ENCODE data around the gene CHST15.

CHST15 gene

GRCh38 chr10:124092860-124093773, at the start of gene CHST15:
Gene CHST15, minus strand, starts transcription at chr10:124093598. Its CDS starts 47,386 bp downstream, at chr10:124046212.
- DNase-seq (ENCODE audit: low read depth) = no peak
- TF ChIP-seq CTCF (IDR thresholded peaks at IDR 0.05; ENCODE audit: low read depth, low read length, missing control alignments) = no peak
- peak within 1 kb of the TSS; percentile 48 for H3K4me3 ChIP-seq (ENCODE audit: low read depth, low read length)

GRCh38 chr10:124142960-124143359, 49.6 kb upstream of the CHST15 start:
- no peak for DNase-seq (ENCODE audit: low read depth)
- H3K4me3 ChIP-seq (ENCODE audit: low read depth, low read length) = no peak overlapping the region
- no peak for TF ChIP-seq CTCF (IDR thresholded peaks at IDR 0.05; ENCODE audit: low read depth, low read length, missing control alignments)

- no peak overlapping the region for H3K4me3 ChIP-seq (ENCODE audit: low read depth, low read length)
- DNase-seq (ENCODE audit: low read depth) = no peak
- no peak for TF ChIP-seq CTCF (IDR thresholded peaks at IDR 0.05; ENCODE audit: low read depth, low read length, missing control alignments)
Measured at GRCh38 chr10:124142006-124142739, 48.8 kb upstream of the CHST15 start.

- DNase-seq (ENCODE audit: low read depth) = no peak
- no peak overlapping the region for H3K4me3 ChIP-seq (ENCODE audit: low read depth, low read length)
- no peak for TF ChIP-seq CTCF (IDR thresholded peaks at IDR 0.05; ENCODE audit: low read depth, low read length, missing control alignments)
Measured at GRCh38 chr10:124138883-124139348, 45.5 kb upstream of the CHST15 start.

GRCh38 chr10:124138195-124138882, 44.9 kb upstream of the CHST15 start:
- no peak for TF ChIP-seq CTCF (IDR thresholded peaks at IDR 0.05; ENCODE audit: low read depth, low read length, missing control alignments)
- no peak for DNase-seq (ENCODE audit: low read depth)
- H3K4me3 ChIP-seq (ENCODE audit: low read depth, low read length) = no peak overlapping the region

- TF ChIP-seq CTCF (IDR thresholded peaks at IDR 0.05; ENCODE audit: low read depth, low read length, missing control alignments) = no peak
- no peak for DNase-seq (ENCODE audit: low read depth)
- H3K4me3 ChIP-seq (ENCODE audit: low read depth, low read length) = no peak overlapping the region
Measured at GRCh38 chr10:124134251-124134893, 41.0 kb upstream of the CHST15 start.

All from GM12864 (cell line).